T1000 (cell line): ENCODE measurements around the gene ZSWIM6.
A peak's percentile ranks its signal among the peaks of the same experiment; 100 is the strongest.

Source experiments
- DNase-seq: peaks from one replicate; lab custom pipeline; 2025; ENCODE audit warnings: mixed read lengths; lab: John Stamatoyannopoulos, UW

Gene ZSWIM6

GRCh38 chr5:61331407-61332357, at the start of gene ZSWIM6:
ZSWIM6 (plus strand) TSS chr5:61332258; CDS start chr5:61332273, 15 bp downstream.
- peak; percentile 96 for DNase-seq

GRCh38 chr5:61283471-61283870, 48.6 kb upstream of the ZSWIM6 start:
- no peak for DNase-seq

- DNase-seq = no peak
Measured at GRCh38 chr5:61285531-61285930, 46.5 kb upstream of the ZSWIM6 start.

GRCh38 chr5:61286446-61287132, 45.5 kb upstream of the ZSWIM6 start:
- DNase-seq = no peak

- DNase-seq = no peak
Measured at GRCh38 chr5:61287474-61287873, 44.6 kb upstream of the ZSWIM6 start.

- DNase-seq = no peak
Measured at GRCh38 chr5:61289241-61289640, 42.8 kb upstream of the ZSWIM6 start.

- no peak for DNase-seq
Measured at GRCh38 chr5:61289669-61290306, 42.3 kb upstream of the ZSWIM6 start.

GRCh38 chr5:61290791-61291210, 41.3 kb upstream of the ZSWIM6 start:
- no peak for DNase-seq

GRCh38 chr5:61292062-61292657, 39.9 kb upstream of the ZSWIM6 start:
- no peak for DNase-seq

- DNase-seq = no peak
Measured at GRCh38 chr5:61293071-61293470, 39.0 kb upstream of the ZSWIM6 start.

GRCh38 chr5:61293873-61294272, 38.2 kb upstream of the ZSWIM6 start:
- DNase-seq = no peak

- no peak for DNase-seq
Measured at GRCh38 chr5:61295365-61295764, 36.7 kb upstream of the ZSWIM6 start.

- no peak for DNase-seq
Measured at GRCh38 chr5:61298066-61298465, 34.0 kb upstream of the ZSWIM6 start.

- no peak for DNase-seq
Measured at GRCh38 chr5:61298580-61298979, 33.5 kb upstream of the ZSWIM6 start.

- no peak for DNase-seq
Measured at GRCh38 chr5:61299261-61299681, 32.8 kb upstream of the ZSWIM6 start.

- peak; percentile 78 for DNase-seq
Measured at GRCh38 chr5:61301341-61302199, 30.5 kb upstream of the ZSWIM6 start.

GRCh38 chr5:61302200-61302563, 29.9 kb upstream of the ZSWIM6 start:
- DNase-seq = no peak

- no peak for DNase-seq
Measured at GRCh38 chr5:61303346-61303745, 28.7 kb upstream of the ZSWIM6 start.

GRCh38 chr5:61304590-61305381, 27.3 kb upstream of the ZSWIM6 start:
- peak; percentile 33 for DNase-seq

GRCh38 chr5:61306531-61307131, 25.4 kb upstream of the ZSWIM6 start:
- DNase-seq = no peak
